Peyer's patch (tissue), 4 donors: Measurements from ENCODE around the gene DNAH2. TPM values are rescaled to one million over a fixed set of nuclear protein-coding genes. Genes with fewer than 3 reads are reported as not detected.

Source experiments
- DNase-seq, 3 donors: peaks; one replicate each; pipeline ENCODE4 v3.0.0-alpha.2; 2017 to 2019
- H3K27ac ChIP-seq, 4 donors: fragments of 200-600 bp; sonication (generic); one replicate each; pipeline ENCODE4 v1.5.1; 2016 to 2019
- H3K27me3 ChIP-seq, 2 donors: fragments of 200-600 bp; sonication (generic); one replicate each; pipeline ENCODE4 v1.5.1; 2019
- H3K36me3 ChIP-seq, 3 donors: fragments of 200-600 bp; sonication (generic); one replicate each; pipeline ENCODE4 v1.5.1; 2016 to 2019
- H3K4me1 ChIP-seq, 4 donors: fragments of 200-600 bp; sonication (generic); one replicate each; pipeline ENCODE4 v1.5.1; 2016 to 2019
- H3K4me3 ChIP-seq, 4 donors: fragments of 200-600 bp; sonication (generic); 1 replicate in 3 of 4; 2 replicates in 1 of 4; pipeline ENCODE4 v1.5.1; 2016 to 2019; ENCODE audit warnings: mild to moderate bottlenecking in 1 of 4
- H3K9me3 ChIP-seq, 4 donors: fragments of 200-600 bp; sonication (generic); one replicate each; pipeline ENCODE4 v1.5.1; 2016 to 2019; ENCODE audit warnings: mild to moderate bottlenecking in 1 of 4
- CTCF ChIP-seq, 6 experiments: fragments of 450-650 bp in 4 of 6; fragments of 200-600 bp in 2 of 6; sonication (generic) in 1 of 6; IDR thresholded peaks; one replicate each; pipeline ENCODE4 v1.5.1; 2017 to 2019; ENCODE audit warnings: antibody characterized with exemption in 6 of 6, mild to moderate bottlenecking in 3 of 6, moderate library complexity in 1 of 6
- POLR2A ChIP-seq, 2 donors: fragments of 450-650 bp; IDR thresholded peaks; one replicate each; pipeline ENCODE4 v1.5.1; 2017; ENCODE audit warnings: antibody characterized with exemption in 2 of 2, mild to moderate bottlenecking in 2 of 2, moderate library complexity in 2 of 2
- total RNA-seq, 4 donors: library from RNA; depleted of rRNA; stranded (reverse); fragments of >200 nt; gene quantifications; one replicate each; pipeline ENCODE4 v1.1.0, GENCODE V29; 2016

DNAH2 gene
- under 1 TPM in 2 of 4 donors, not detected in 2; 0.18 to 0.83 TPM for total RNA-seq

GRCh38 chr17:7716901-7717755, at the start of gene DNAH2:
Gene DNAH2, plus strand, starts transcription at chr17:7717744. Its CDS starts 1,991 bp downstream, at chr17:7719735.
- peak within 1 kb of the TSS; percentile 23 to 54 (median 50) for H3K4me3 ChIP-seq
- peaks cover 0 to 5% of the 10 kb centered on the region in 2 donors for H3K27me3 ChIP-seq
- H3K36me3 ChIP-seq, result no peaks in the 10 kb centered on the region
- DNase-seq, result peak; percentile 21 to 78 (median 73)
- no peak for TF ChIP-seq POLR2A (IDR thresholded peaks at IDR 0.05)
- TF ChIP-seq CTCF (IDR thresholded peaks at IDR 0.05), result peak in 4 of 6 experiments; percentile 18 to 47 (median 36)
- peak within 1 kb of the TSS in 1 of 4 donors; percentile 13 for H3K27ac ChIP-seq
- no peaks in the 10 kb centered on the region for H3K9me3 ChIP-seq
- peaks cover 0 to 17% (median 9%) of the 10 kb centered on the region in 4 donors for H3K4me1 ChIP-seq

- Histone ChIP-seq H3K27me3 (no peaks in the 10 kb centered on the region), H3K4me1 (no peaks in the 10 kb centered on the region), H3K9me3 (peaks cover 0 to 4% (median 2%) of the 10 kb centered on the region in 4 donors), H3K4me3 (no peak overlapping the region), H3K36me3 (peaks cover 0 to 72% (median 2%) of the 10 kb centered on the region in 3 donors), H3K27ac (no peak overlapping the region)
- DNase-seq, result no peak
- no peak for TF ChIP-seq CTCF (IDR thresholded peaks at IDR 0.05)
- TF ChIP-seq POLR2A (IDR thresholded peaks at IDR 0.05), result no peak
Observed at GRCh38 chr17:7668482-7668881, 49.1 kb upstream of the DNAH2 start.

- Histone ChIP-seq H3K27me3 (no peaks in the 10 kb centered on the region), H3K4me3 (no peak overlapping the region), H3K36me3 (peaks cover 0 to 80% (median 3%) of the 10 kb centered on the region in 3 donors), H3K27ac (no peak overlapping the region), H3K9me3 (peaks cover 0 to 8% (median 3%) of the 10 kb centered on the region in 4 donors), H3K4me1 (no peaks in the 10 kb centered on the region)
- DNase-seq, result peak in 2 of 3 donors; percentile 53 to 74
- no peak for TF ChIP-seq POLR2A (IDR thresholded peaks at IDR 0.05)
- peak in 4 of 6 experiments; percentile 35 to 67 (median 64) for TF ChIP-seq CTCF (IDR thresholded peaks at IDR 0.05)
Observed at GRCh38 chr17:7673239-7673638, 44.3 kb upstream of the DNAH2 start.

- H3K36me3 ChIP-seq, result peaks cover 0 to 64% (median 3%) of the 10 kb centered on the region in 3 donors
- H3K27ac ChIP-seq, result no peak overlapping the region
- H3K9me3 ChIP-seq, result peaks cover 0 to 8% (median 3%) of the 10 kb centered on the region in 4 donors
- TF ChIP-seq CTCF (IDR thresholded peaks at IDR 0.05) (no peak), POLR2A (IDR thresholded peaks at IDR 0.05) (no peak)
- no peaks in the 10 kb centered on the region for H3K27me3 ChIP-seq
- H3K4me1 ChIP-seq, result no peaks in the 10 kb centered on the region
- H3K4me3 ChIP-seq, result no peak overlapping the region
- no peak for DNase-seq
Observed at GRCh38 chr17:7674934-7675333, 42.6 kb upstream of the DNAH2 start.

- H3K4me1 ChIP-seq, result no peaks in the 10 kb centered on the region
- peaks cover 0 to 48% (median 3%) of the 10 kb centered on the region in 3 donors for H3K36me3 ChIP-seq
- peaks cover 0 to 8% (median 3%) of the 10 kb centered on the region in 4 donors for H3K9me3 ChIP-seq
- H3K4me3 ChIP-seq, result no peak overlapping the region
- H3K27me3 ChIP-seq, result no peaks in the 10 kb centered on the region
- TF ChIP-seq CTCF (IDR thresholded peaks at IDR 0.05), result no peak
- TF ChIP-seq POLR2A (IDR thresholded peaks at IDR 0.05), result no peak
- no peak overlapping the region for H3K27ac ChIP-seq
- no peak for DNase-seq
Observed at GRCh38 chr17:7676533-7676932, 41.0 kb upstream of the DNAH2 start.
